ENCODE results near the gene SLC13A4. TPM values are rescaled to one million over a fixed set of nuclear protein-coding genes. Genes with fewer than 3 reads are reported as not detected.
"Not testable (repeated sequence)": the region's sequence is repeated elsewhere in the genome, so short reads cannot be mapped to it uniquely, and the experiment has no call there.

SLC13A4 gene
- total and polyA plus RNA-seq, 2 experiments from 2014 or later: 0.13 to 0.93 TPM

- Histone ChIP-seq H3K4me1 (ENCODE audit: insufficient read depth) (no peaks in the 10 kb centered on the region), H3K36me3 (replicated peaks; ENCODE audit: insufficient read depth, low read depth) (no peaks in the 10 kb centered on the region), H2AFZ (no peak overlapping the region), H3K4me2 (no peak overlapping the region), H3K79me2 (no peaks in the 10 kb centered on the region), H3K9me3 (ENCODE audit: low read depth) (no peaks in the 10 kb centered on the region), H3K4me3 (no peak overlapping the region), H3K9me2 (replicated peaks; ENCODE audit: insufficient read depth) (no peaks in the 10 kb centered on the region), H3K27me3 (no peaks in the 10 kb centered on the region), H3K27ac (no peak overlapping the region), H4K20me1 (ENCODE audit: insufficient read depth, poor library complexity, severe bottlenecking) (no peaks in the 10 kb centered on the region)
- 94% methylated on average over 4 of the region's 4 CpGs for WGBS (ENCODE audit: low lambda C conversion rate, missing lambda C conversion rate)
- no peak for DNase-seq (ENCODE audit: low spot score)
- TF ChIP-seq CTCF (IDR thresholded peaks at IDR 0.05; ENCODE audit: poor library complexity) (no peak), EZH2phosphoT487 (IDR thresholded peaks at IDR 0.05; ENCODE audit: low read depth, severe bottlenecking, unreplicated experiment) (no peak), EZH2 (IDR thresholded peaks at IDR 0.05; ENCODE audit: borderline replicate concordance) (no peak)
Measured at GRCh38 chr7:135742371-135742770, 14.4 kb upstream of the SLC13A4 start.

GRCh38 chr7:135741905-135742304, 13.9 kb upstream of the SLC13A4 start:
- no peaks in the 10 kb centered on the region for H4K20me1 ChIP-seq (ENCODE audit: insufficient read depth, poor library complexity, severe bottlenecking)
- H3K79me2 ChIP-seq: no peaks in the 10 kb centered on the region
- no peak overlapping the region for H3K27ac ChIP-seq
- no peak overlapping the region for H3K4me3 ChIP-seq
- 37% methylated on average over 2 of the region's 2 CpGs for WGBS (ENCODE audit: low lambda C conversion rate, missing lambda C conversion rate)
- H3K9me3 ChIP-seq (ENCODE audit: low read depth): no peaks in the 10 kb centered on the region
- no peak for TF ChIP-seq EZH2phosphoT487 (IDR thresholded peaks at IDR 0.05; ENCODE audit: low read depth, severe bottlenecking, unreplicated experiment)
- no peak for TF ChIP-seq EZH2 (IDR thresholded peaks at IDR 0.05; ENCODE audit: borderline replicate concordance)
- TF ChIP-seq CTCF (IDR thresholded peaks at IDR 0.05; ENCODE audit: poor library complexity): no peak
- H2AFZ ChIP-seq: no peak overlapping the region
- H3K4me2 ChIP-seq: no peak overlapping the region
- no peaks in the 10 kb centered on the region for H3K27me3 ChIP-seq
- H3K36me3 ChIP-seq (replicated peaks; ENCODE audit: insufficient read depth, low read depth): no peaks in the 10 kb centered on the region
- H3K9me2 ChIP-seq (replicated peaks; ENCODE audit: insufficient read depth): no peaks in the 10 kb centered on the region
- no peak for DNase-seq (ENCODE audit: low spot score)
- no peaks in the 10 kb centered on the region for H3K4me1 ChIP-seq (ENCODE audit: insufficient read depth)

GRCh38 chr7:135740889-135741288, 12.9 kb upstream of the SLC13A4 start:
- TF ChIP-seq CTCF (IDR thresholded peaks at IDR 0.05; ENCODE audit: poor library complexity): no peak
- no peak for TF ChIP-seq EZH2 (IDR thresholded peaks at IDR 0.05; ENCODE audit: borderline replicate concordance)
- no peak for TF ChIP-seq EZH2phosphoT487 (IDR thresholded peaks at IDR 0.05; ENCODE audit: low read depth, severe bottlenecking, unreplicated experiment)
- H3K4me2 ChIP-seq: no peak overlapping the region
- H3K4me1 ChIP-seq (ENCODE audit: insufficient read depth): no peaks in the 10 kb centered on the region
- H3K79me2 ChIP-seq: no peaks in the 10 kb centered on the region
- H3K27me3 ChIP-seq: no peaks in the 10 kb centered on the region
- H3K9me3 ChIP-seq (ENCODE audit: low read depth): no peaks in the 10 kb centered on the region
- 60% methylated on average over 3 of the region's 3 CpGs for WGBS (ENCODE audit: low lambda C conversion rate, missing lambda C conversion rate)
- no peaks in the 10 kb centered on the region for H4K20me1 ChIP-seq (ENCODE audit: insufficient read depth, poor library complexity, severe bottlenecking)
- DNase-seq (ENCODE audit: low spot score): peak; percentile 34
- no peak overlapping the region for H2AFZ ChIP-seq
- peak overlapping the region; percentile 52 for H3K27ac ChIP-seq
- H3K9me2 ChIP-seq (replicated peaks; ENCODE audit: insufficient read depth): no peaks in the 10 kb centered on the region
- no peaks in the 10 kb centered on the region for H3K36me3 ChIP-seq (replicated peaks; ENCODE audit: insufficient read depth, low read depth)
- no peak overlapping the region for H3K4me3 ChIP-seq

- not testable (repeated sequence) for H3K4me1 ChIP-seq (ENCODE audit: insufficient read depth); H3K79me2 ChIP-seq; H3K36me3 ChIP-seq (replicated peaks; ENCODE audit: insufficient read depth, low read depth); H2AFZ ChIP-seq; DNase-seq (ENCODE audit: low spot score); H3K4me3 ChIP-seq; H3K9me2 ChIP-seq (replicated peaks; ENCODE audit: insufficient read depth); H3K27me3 ChIP-seq; H4K20me1 ChIP-seq (ENCODE audit: insufficient read depth, poor library complexity, severe bottlenecking); H3K4me2 ChIP-seq; H3K9me3 ChIP-seq (ENCODE audit: low read depth); H3K27ac ChIP-seq
- 92% methylated on average over 10 of the region's 10 CpGs for WGBS (ENCODE audit: low lambda C conversion rate, missing lambda C conversion rate)
Measured at GRCh38 chr7:135737306-135737647, 9.3 kb upstream of the SLC13A4 start.
